ENCODE measurements around the gene GCSH.
A peak's percentile ranks its signal among the peaks of the same experiment; 100 is the strongest.
"Not testable (repeated sequence)": the region's sequence is repeated elsewhere in the genome, so short reads cannot be mapped to it uniquely, and the experiment has no call there.

GCSH gene

GRCh38 chr16:81095953-81096714 is at the start of gene GCSH:
Gene GCSH, minus strand, starts transcription at chr16:81096395. Its CDS starts 117 bp downstream, at chr16:81096278.
- peak; percentile 98 for DNase-seq (ENCODE audit: low read depth)

- no peak for DNase-seq (ENCODE audit: low read depth)
Observed at GRCh38 chr16:81143921-81144471, 47.8 kb upstream of the GCSH start.

- no peak for DNase-seq (ENCODE audit: low read depth)
Observed at GRCh38 chr16:81142864-81143263, 46.7 kb upstream of the GCSH start.

GRCh38 chr16:81140930-81141780 is 45.0 kb upstream of the GCSH start:
- DNase-seq (ENCODE audit: low read depth), result no peak

GRCh38 chr16:81138831-81139557 is 42.8 kb upstream of the GCSH start:
- DNase-seq (ENCODE audit: low read depth), result no peak

GRCh38 chr16:81137754-81138153 is 41.6 kb upstream of the GCSH start:
- no peak for DNase-seq (ENCODE audit: low read depth)

- DNase-seq (ENCODE audit: low read depth), result no peak
Observed at GRCh38 chr16:81136390-81137335, 40.5 kb upstream of the GCSH start.

GRCh38 chr16:81130126-81130525 is 33.9 kb upstream of the GCSH start:
- no peak for DNase-seq (ENCODE audit: low read depth)

- DNase-seq (ENCODE audit: low read depth), result no peak
Observed at GRCh38 chr16:81128726-81129524, 32.7 kb upstream of the GCSH start.

- DNase-seq (ENCODE audit: low read depth), result no peak
Observed at GRCh38 chr16:81127051-81127450, 30.9 kb upstream of the GCSH start.

- DNase-seq (ENCODE audit: low read depth), result no peak
Observed at GRCh38 chr16:81123092-81123852, 27.1 kb upstream of the GCSH start.

GRCh38 chr16:81121474-81121990 is 25.3 kb upstream of the GCSH start:
- DNase-seq (ENCODE audit: low read depth), result no peak

GRCh38 chr16:81117436-81117835 is 21.2 kb upstream of the GCSH start:
- DNase-seq (ENCODE audit: low read depth), result no peak

- no peak for DNase-seq (ENCODE audit: low read depth)
Observed at GRCh38 chr16:81116285-81116684, 20.1 kb upstream of the GCSH start.

GRCh38 chr16:81112453-81112852 is 16.3 kb upstream of the GCSH start:
- DNase-seq (ENCODE audit: low read depth), result no peak

- not testable (repeated sequence) for DNase-seq (ENCODE audit: low read depth)
Observed at GRCh38 chr16:81109274-81109673, 13.1 kb upstream of the GCSH start.

GRCh38 chr16:81107511-81107910 is 11.3 kb upstream of the GCSH start:
- no peak for DNase-seq (ENCODE audit: low read depth)

- no peak for DNase-seq (ENCODE audit: low read depth)
Observed at GRCh38 chr16:81106826-81107503, 10.8 kb upstream of the GCSH start.

- no peak for DNase-seq (ENCODE audit: low read depth)
Observed at GRCh38 chr16:81105946-81106345, 9.8 kb upstream of the GCSH start.

Measured in activated T-cell treated with anti-CD3 and anti-CD28 coated beads for 24 hours (primary cell).